ENCODE measurements around the gene GMEB1.
A peak's percentile ranks its signal among the peaks of the same experiment; 100 is the strongest.

DNA sequence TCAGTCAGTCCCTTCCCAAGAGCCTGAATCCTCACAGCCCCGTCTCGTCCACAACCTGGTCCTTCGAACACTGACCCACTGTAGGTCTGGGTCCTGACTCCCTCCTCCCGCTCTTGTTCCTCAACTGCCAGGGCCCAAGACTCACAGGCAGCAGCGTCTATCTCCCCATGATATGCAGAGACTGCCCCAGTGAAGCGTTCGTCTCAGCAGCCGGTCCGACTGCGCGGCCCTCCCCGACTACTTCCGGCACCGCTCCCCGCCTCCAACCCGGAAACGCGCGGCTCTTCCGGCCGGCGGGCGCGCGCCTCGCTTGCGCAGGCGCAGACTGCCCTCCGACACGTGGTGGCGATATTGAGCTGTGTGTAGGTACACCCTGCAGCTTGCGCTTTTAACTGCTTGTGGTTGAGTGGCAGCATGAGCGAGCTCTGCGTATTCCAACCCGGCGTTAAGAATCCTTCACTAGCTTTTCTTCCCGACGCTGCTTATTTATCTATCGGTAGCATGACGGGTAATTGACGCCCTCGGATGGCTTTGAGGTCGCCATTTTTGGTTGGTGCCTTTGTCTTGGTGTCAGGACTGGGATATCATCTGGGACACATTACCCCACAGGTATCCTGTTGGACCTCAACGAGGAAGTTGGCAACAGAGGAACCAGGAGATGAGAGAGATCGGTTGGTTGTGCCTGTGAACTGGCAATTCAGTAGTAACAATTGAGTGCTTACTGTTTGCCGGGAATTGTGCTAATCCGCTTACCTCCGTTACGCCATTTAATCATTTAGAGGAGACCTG lies 25.5 kb upstream of the GMEB1 start, which contains the start of gene TAF12:
- TF ChIP-seq, protein P1, sequence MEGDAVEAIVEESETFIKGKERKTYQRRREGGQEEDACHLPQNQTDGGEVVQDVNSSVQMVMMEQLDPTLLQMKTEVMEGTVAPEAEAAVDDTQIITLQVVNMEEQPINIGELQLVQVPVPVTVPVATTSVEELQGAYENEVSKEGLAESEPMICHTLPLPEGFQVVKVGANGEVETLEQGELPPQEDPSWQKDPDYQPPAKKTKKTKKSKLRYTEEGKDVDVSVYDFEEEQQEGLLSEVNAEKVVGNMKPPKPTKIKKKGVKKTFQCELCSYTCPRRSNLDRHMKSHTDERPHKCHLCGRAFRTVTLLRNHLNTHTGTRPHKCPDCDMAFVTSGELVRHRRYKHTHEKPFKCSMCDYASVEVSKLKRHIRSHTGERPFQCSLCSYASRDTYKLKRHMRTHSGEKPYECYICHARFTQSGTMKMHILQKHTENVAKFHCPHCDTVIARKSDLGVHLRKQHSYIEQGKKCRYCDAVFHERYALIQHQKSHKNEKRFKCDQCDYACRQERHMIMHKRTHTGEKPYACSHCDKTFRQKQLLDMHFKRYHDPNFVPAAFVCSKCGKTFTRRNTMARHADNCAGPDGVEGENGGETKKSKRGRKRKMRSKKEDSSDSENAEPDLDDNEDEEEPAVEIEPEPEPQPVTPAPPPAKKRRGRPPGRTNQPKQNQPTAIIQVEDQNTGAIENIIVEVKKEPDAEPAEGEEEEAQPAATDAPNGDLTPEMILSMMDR (IDR thresholded peaks at IDR 0.05; ENCODE audit: insufficient read depth, low read length, poor library complexity, severe bottlenecking) = peak; percentile 30
- no peak for TF ChIP-seq EZH2phosphoT487 (conservative IDR thresholded peaks at IDR 0.05; ENCODE audit: low read length)

Data from SU-DHL-6 (cell line).